Glomerular visceral epithelial cell (primary cell): ENCODE data around the gene CCR4.
"Not testable (repeated sequence)": the region's sequence is repeated elsewhere in the genome, so short reads cannot be mapped to it uniquely, and the experiment has no call there.

Source experiments
- DNase-seq: peaks from one replicate; pipeline ENCODE4 v3.0.0-alpha.2; 2016; ENCODE audit errors: extremely low spot score

The CCR4 gene

DNA sequence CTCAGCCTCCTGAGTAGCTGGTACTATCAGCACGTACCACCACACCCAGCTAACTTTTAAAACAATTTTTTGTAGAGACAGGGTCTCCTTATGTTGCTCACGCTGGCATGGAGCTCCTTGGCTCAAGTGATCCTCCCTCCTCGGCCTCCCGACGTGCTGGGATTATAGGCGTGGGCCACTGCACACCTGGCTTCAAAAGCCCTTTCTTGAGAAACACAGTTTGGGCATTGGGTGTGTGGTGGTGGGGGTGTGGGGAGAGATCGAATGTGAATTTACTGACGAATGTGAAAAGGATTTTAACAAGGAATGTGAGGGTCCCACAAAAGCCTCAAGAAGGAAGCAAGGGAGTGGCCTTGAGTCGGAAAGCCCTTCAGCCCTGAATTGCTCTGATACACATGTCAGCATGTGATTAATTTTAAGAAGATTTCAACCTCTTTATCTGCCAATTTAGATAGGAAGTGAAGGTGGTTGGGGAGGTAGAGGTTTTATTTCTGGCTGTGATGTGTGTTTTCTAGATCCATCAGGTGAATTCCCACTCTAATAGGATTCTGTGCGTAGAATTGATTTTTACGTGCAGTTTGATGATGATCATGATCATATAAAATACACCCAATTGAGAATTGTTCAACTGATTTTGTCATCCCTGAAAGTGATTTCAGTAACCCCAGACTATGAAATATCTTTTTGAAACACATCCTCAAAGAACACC is 1.1 kb downstream of the CCR4 start:
- no peak for DNase-seq

GRCh38 chr3:32954506-32954905 is 3.1 kb downstream of the CCR4 start:
- DNase-seq = no peak

DNA sequence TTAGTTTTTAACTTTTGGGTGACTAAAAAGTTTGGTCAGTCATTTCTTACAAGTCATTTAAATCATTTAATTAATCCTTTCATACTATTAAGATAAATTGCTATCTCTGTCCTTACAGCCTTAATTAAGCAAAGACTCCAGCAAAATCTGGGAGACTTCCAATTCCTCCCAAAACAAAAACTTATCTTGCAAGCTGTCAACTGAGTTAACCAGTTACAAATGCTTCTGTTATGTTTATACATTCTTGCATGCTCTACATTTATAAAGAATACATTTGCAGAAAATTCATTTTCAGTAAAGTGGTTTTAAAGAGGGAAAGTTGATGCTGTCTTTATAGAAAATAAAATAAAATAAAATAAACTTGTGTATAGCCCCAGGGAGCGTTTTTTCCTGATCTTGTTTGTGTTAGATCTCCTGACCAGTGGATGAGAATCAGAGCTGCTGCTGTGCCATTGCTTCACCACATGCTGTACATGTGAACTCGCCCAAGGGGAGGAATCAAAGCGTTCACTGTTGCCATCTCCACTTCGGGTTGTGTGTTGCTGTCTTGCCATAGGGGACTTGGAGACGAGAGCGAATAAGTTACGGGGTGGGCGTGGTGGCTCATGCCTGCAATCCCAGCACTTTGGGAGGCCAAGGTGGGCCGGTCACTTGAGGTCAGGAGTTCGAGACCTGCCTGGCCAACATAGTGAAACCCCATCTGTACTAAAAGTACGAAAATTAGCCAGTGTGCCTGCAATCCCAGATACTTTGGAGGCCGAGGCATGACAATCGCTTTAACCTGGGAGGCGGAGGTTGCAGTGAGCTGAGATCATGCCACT is 5.5 kb downstream of the CCR4 start:
- no peak for DNase-seq

GRCh38 chr3:32958509-32958908 is 7.1 kb downstream of the CCR4 start:
- no peak for DNase-seq

- no peak for DNase-seq
Observed at GRCh38 chr3:32959371-32959770, 7.9 kb downstream of the CCR4 start.

DNA sequence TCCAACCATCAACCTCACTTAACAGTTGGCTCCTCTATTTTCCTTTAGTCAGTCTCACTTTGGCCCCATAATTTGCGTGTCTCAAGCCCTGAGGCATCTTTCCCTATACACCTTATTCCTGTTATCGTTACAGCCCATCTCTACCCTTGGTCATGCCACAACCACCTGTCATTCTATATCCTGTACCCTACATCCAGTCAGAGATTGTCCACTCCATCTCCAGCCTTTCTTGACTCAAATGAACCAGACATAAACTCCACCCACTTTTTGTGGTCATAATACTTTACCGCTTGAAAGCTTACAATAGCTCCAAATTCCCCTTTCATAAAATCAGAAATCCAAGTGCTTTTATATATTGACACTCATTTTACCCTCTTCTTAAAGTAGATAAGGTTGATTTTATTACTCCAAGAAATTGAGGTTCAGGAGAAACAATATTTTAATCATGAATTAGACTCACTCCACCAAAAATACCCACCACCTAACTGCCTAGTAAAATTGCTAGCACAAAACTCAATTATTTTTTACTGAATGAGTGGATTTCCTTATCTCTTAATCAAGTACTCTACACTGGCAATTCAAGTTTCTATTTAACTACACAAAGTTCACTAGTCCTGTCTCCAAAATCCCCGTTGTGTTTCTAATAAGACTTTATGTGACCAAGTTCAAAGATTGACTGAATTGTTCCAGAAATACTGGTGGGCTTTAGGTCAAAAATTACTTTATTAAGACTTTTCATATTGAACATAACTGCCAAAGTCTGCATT is 9.1 kb downstream of the CCR4 start:
- DNase-seq = no peak

- no peak for DNase-seq
Observed at GRCh38 chr3:32961189-32961715, 9.8 kb downstream of the CCR4 start.

GRCh38 chr3:32963871-32964270 is 12.4 kb downstream of the CCR4 start:
- no peak for DNase-seq

DNA sequence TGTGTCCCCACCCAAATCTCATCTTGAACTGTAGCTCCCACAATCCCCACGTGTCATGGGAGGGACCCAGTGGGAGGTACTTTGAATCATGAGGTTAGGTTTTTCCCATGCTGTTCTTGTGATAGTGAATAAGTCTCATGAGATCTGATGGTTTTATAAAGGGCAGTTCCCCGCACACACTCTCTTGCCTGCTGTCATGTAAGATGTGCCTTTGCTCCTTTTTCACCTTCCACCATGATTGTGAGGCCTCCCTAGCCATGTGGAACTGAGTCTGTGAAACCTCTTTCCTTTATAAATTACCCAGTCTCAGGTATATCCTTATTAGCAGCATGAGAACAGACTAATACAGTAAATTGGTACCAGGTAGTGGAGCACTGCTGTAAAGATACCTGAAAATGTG is 13.3 kb downstream of the CCR4 start:
- not testable (repeated sequence) for DNase-seq

DNA sequence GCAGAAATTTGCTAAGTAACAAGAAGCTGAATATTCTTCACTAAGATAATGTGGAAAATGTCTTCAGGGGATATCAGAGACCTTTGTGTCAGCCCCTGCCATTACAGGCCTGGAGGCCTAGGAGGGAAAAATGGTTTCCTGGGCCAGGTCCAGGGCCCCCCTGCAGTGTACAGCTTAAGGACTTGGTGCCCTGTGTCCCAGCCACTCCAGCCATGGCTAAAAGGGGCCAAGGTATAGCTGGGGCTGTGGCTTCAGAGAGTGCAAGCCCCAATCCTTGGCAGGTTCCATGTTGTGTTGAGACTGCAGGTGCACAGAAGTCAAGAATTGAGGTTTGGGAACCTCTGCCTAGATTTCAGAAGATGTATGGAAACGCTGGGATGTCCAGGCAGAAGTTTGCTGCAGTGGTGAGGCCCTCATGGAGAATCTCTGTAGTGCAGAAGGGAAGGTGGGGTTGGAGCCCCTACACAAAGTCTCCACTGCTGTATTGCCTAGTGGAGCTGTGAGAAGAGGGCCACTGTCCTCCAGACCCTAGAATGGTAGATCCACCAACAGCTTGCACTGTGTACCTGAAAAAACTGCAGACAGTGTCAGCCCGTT is 14.3 kb downstream of the CCR4 start:
- DNase-seq = not testable (repeated sequence)

DNA sequence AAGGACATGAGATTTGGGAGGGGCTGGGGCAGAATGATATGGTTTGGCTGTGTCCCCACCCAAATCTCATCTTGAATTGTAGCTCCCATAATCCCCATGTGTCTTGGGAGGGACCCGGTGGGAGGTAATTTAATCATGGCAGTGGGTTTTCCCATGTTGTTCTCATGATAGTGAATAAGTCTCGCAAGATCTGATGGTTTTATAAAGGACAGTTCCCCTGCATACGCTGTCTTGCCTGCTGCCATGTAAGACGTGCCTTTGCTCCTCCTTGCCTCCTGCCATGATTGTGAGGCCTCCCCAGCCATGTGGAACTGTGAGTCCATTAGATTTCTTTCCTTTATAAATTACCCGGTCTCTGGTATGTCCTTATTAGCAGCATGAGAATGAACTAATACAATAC is 15.2 kb downstream of the CCR4 start:
- DNase-seq = not testable (repeated sequence)

GRCh38 chr3:32968166-32968919 is 16.9 kb downstream of the CCR4 start:
- no peak for DNase-seq

DNA sequence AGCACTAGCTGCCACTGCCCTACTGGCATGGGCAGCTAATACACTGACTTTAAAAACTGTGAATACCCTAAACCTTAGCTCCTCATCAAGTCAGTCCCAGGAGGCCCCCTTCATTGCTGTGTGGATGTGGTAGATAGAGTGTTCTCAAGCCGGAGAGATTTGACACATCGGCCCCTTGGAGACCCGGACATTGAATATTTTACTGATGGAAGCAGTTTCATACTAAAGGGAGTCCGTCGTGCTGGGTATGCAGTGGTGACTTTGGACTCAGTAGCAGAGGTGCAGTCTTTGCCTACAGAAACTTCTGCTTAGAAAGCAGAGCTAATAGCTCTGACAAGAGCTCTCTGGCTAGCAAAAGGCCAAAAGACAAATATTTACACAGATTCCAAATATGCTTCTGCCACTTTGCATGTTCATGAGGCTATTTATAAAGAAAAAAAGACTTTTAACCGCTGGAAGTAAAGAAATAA is 17.5 kb downstream of the CCR4 start:
- DNase-seq = no peak

- no peak for DNase-seq
Observed at GRCh38 chr3:32969656-32970055, 18.2 kb downstream of the CCR4 start.

DNA sequence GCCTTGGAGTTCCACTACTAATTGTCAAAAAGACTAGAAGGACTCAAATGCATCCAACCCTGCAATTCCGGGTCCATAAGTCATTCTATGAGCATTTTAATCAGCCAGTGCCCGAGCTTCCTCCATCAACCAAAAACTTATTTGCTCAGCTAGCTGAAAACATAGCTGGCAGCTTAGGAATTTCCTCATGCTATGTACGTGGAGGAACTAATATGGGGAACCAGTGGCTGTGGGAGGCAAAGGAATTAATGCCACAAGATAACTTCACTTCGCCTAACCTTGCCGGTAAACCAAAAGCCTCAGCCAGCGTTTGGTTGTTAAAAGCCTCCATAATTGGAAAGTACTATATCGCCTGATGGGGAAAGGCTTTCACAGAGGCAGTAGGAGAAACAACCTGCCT is 19.8 kb downstream of the CCR4 start:
- DNase-seq = not testable (repeated sequence)

DNA sequence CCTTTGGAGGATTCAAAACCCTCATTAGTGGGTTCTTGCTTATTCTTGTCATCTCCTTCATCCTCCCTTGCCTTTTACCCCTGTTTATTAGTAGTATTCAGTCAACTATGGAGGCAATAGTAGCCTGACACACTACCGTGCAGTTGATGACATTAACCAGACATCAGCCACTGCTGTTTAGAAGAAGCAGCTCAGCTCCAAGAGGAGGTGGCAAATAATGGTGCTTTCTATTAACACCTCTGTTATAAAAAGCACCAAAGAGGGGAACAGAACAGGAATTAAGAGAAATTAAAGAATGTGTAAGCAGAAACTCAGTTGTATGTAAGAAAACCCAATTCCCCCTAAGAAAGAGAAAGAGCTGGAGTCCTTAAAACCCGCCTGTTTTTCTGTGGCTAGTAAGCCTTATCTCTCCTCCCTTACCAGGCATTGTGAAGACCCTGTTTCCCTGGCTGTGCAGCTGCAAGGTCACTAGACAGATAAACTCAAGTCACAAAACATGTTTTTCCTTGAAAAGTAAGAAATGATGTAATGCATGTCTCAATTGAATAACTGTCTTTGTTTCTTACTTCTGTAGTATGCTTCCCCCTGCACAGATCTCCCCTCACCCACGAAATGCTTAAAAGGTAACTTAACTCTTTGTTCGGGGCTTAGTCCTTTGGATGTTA is 21.2 kb downstream of the CCR4 start:
- DNase-seq = no peak

DNA sequence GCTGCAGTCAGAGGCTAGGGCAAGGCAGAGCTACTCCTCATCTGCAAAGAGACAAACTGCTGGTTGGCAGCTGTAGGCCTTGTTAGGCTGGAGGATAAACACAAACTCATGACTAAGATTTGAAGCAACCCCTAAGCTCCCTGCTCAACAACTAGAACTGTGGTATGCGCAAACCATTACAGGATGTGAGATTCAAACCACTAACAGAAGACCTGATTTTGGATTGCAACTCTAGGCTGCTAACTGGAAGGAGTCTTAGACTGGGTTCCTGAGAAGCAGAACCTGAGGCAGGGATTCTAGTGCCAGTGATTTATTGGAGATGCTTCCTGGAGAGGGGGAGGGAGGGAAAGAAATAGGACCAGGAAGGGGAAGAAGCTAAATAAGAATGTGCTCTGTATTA is 22.5 kb downstream of the CCR4 start:
- no peak for DNase-seq

DNA sequence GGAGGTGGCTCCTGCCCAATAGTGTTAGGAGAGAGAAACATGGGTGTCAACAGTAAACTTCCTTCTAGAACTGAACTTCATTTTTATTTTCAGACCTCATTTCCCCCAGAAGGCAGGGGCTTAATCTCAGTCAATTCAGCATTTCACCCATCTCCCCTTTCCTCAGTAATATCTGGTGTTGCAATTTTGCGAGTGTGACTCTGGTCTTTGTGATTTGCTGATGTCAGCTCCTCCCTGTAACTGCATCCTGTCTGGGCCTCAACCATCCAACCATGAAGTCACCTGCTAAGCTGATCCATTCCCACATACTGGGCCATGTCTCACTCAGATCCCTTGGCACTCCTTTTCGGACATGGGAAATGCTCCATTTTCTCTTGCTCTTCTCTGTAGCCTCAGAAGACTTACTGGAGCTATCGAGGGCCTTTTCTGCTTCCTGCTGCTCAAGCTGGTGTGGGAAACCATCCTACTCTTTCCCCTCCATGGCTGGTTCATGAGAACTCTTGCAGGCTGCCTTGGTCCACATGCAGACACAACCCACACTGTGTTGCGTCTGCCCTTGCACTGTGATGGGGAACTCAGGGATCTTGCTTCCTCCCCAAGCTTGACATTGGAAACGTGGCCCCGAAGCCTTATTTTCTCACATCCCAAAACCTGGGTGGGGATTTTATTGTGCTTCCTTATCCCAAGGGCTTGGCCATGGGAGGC is 24.6 kb downstream of the CCR4 start:
- DNase-seq = no peak

DNA sequence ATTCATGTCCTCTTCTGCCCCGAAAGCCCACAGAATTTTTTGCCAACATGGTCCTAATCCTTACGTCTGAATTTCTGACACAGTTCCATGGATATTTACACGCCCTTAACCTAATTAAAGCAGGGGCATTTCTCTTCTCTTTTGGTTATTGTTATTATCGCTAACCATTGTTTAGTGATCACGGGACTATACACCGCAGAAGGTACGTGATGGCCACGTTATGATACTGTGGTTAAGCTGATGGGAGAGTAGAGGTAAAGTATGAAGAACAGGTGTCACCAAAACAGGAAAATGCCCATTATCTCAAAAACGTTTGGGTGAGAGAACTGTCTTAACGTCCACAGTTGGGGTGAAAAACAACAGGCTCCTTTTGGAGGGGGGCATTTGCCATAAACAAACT is 26.4 kb downstream of the CCR4 start:
- DNase-seq = no peak

- no peak for DNase-seq
Observed at GRCh38 chr3:32978331-32978730, 26.9 kb downstream of the CCR4 start.
